Measurements from ENCODE around the gene LRMDA. TPM values are rescaled to one million over a fixed set of nuclear protein-coding genes. Genes with fewer than 3 reads are reported as not detected.

Gene LRMDA
- total RNA-seq, 1 donor from 2014 or later: not detected

DNA sequence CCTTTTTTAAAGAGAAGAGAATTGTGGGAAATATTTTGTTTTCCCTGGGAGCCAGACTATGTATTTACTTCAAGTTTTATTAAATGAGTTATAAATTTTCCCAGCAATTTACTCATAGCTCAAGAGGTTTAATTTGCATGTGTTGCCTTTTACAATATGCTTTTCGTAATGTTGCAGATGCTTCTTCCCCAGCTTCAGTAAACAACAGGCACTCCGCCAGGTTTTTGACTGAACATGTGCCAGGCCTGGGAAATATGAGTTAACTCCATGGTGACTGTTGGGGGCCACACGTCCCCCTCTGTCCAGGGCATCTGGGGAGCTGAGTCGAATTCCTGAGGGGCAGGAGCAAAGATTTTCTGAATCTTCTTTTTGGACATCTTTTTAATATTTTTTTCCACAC is 545.7 kb downstream of the LRMDA start:
- Mint-ChIP-seq H3K36me3 (ENCODE audit: low read depth) (no peaks in the 10 kb centered on the region), H3K27me3 (no peaks in the 10 kb centered on the region), H3K4me1 (no peaks in the 10 kb centered on the region), H3K9me3 (no peaks in the 10 kb centered on the region), H3K4me3 (no peak overlapping the region), H3K27ac (no peak overlapping the region)
- intact Hi-C loops (cut with micrococcal nuclease): no loop called here
- no peak for DNase-seq

DNA sequence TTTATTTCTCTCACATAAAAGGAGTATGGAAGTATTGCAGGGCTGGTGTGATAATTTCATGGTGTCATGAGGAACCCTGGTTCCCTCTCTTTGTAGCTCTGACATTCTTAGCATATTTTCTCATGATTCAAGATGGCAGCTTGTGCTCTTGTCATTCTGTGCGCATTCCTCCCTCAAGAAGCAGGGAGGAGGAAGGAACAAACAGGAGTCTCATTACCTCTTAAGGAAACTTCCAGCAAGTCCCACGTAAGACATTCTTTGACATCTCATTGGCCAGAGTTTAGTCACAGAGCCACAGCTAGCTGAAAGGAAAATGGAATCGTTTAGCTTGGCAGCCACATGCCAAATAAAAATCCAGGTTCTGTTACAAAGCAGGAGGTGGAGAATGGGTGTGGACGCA is 546.8 kb downstream of the LRMDA start:
- DNase-seq: no peak
- intact Hi-C loops (cut with micrococcal nuclease): no loop called here
- Mint-ChIP-seq H3K4me1 (no peaks in the 10 kb centered on the region), H3K27me3 (no peaks in the 10 kb centered on the region), H3K4me3 (no peak overlapping the region), H3K9me3 (no peaks in the 10 kb centered on the region), H3K27ac (no peak overlapping the region), H3K36me3 (ENCODE audit: low read depth) (no peaks in the 10 kb centered on the region)

DNA sequence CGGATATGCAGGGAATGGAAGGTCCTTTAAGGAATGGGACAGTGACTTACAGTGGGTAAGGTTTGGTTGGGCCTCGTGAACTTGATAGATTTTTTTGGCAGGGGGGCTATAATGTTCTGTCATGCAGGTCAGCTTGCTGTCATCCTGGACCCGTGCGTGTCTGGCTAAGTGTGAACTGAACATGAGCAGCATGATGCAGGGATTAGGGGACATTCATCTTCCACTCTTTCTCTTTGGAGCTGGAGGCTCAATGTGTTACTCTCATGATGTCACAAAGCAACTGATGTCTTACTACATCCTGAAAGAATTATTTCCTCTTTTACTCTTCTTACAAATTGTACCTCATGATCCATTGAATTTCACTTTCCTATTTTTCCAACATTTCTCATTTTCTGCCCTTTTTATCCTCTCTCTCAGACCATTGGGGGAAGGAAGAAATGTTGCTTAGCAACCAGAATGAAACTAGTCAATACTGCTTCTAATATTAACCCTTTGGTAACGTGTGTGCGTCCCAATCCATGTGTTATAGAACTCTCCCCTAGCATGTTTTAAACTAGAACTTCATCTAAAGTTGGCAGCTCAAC is 549.1 kb downstream of the LRMDA start:
- Mint-ChIP-seq H3K4me1 (no peaks in the 10 kb centered on the region), H3K9me3 (no peaks in the 10 kb centered on the region), H3K4me3 (no peak overlapping the region), H3K27ac (no peak overlapping the region), H3K27me3 (no peaks in the 10 kb centered on the region), H3K36me3 (ENCODE audit: low read depth) (no peaks in the 10 kb centered on the region)
- intact Hi-C loops (cut with micrococcal nuclease): no loop called here
- DNase-seq: no peak

- Mint-ChIP-seq H3K4me3 (no peak overlapping the region), H3K4me1 (no peaks in the 10 kb centered on the region)
Observed at GRCh38 chr10:75982611-75983369, 551.4 kb downstream of the LRMDA start.

DNA sequence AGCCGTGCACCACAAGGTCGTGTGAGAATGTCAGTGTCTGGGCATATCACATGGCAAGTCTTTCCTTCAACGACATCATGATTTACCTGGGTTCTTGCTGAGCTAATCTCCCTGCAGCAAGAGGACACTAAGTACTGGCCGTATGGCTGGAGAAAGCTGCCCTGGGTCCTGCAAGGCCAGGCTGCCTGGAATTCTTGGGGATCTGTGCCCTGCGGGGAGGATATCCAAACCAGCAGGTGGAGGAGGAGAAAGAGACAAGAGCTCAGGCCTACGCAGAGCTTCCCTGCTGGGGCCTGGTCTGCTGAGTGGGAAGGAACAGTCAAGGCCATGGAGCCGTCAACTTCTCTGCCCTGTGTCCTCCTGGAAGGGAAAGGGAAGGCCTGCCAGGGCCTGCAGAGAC is 552.6 kb downstream of the LRMDA start:
- no peaks in the 10 kb centered on the region for H3K4me1 Mint-ChIP-seq
- intact Hi-C loops (cut with micrococcal nuclease): no loop called here
- H3K9me3 Mint-ChIP-seq: no peaks in the 10 kb centered on the region
- H3K27me3 Mint-ChIP-seq: no peaks in the 10 kb centered on the region
- no peak overlapping the region for H3K27ac Mint-ChIP-seq
- H3K36me3 Mint-ChIP-seq (ENCODE audit: low read depth): no peaks in the 10 kb centered on the region
- no peak for DNase-seq
- H3K4me3 Mint-ChIP-seq: no peak overlapping the region

More at GRCh38 chr10:75982611-75983369, 551.4 kb downstream of the LRMDA start:
- H3K27me3 Mint-ChIP-seq: no peaks in the 10 kb centered on the region
- no peaks in the 10 kb centered on the region for H3K36me3 Mint-ChIP-seq (ENCODE audit: low read depth)
- H3K9me3 Mint-ChIP-seq: no peaks in the 10 kb centered on the region
- H3K27ac Mint-ChIP-seq: no peak overlapping the region
- DNase-seq: no peak
- intact Hi-C loops (cut with micrococcal nuclease): no loop called here

DNA sequence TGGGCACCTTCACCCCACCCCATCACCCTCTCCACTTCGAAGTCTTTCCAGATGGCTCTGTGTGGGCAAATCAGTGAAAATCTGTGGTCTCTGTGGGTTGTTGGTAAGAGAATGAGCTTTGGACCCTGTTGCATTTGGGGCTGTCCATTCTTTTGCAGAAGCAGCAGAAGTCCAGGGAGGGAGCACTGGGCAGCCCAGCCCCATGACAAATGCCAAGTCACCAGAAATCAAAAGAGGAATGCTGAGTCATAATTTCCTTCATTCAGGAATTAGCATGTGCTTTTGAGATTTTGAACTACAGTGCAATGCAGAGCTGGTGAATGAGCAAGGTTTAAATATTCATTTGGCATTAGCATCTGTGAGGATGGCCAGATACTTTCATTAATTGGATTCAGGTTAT is 556.2 kb downstream of the LRMDA start:
- Mint-ChIP-seq H3K27ac (no peak overlapping the region), H3K4me1 (no peaks in the 10 kb centered on the region), H3K36me3 (ENCODE audit: low read depth) (no peaks in the 10 kb centered on the region), H3K9me3 (no peaks in the 10 kb centered on the region), H3K27me3 (no peaks in the 10 kb centered on the region), H3K4me3 (no peak overlapping the region)
- no peak for DNase-seq
- intact Hi-C loops (cut with micrococcal nuclease): no loop called here

DNA sequence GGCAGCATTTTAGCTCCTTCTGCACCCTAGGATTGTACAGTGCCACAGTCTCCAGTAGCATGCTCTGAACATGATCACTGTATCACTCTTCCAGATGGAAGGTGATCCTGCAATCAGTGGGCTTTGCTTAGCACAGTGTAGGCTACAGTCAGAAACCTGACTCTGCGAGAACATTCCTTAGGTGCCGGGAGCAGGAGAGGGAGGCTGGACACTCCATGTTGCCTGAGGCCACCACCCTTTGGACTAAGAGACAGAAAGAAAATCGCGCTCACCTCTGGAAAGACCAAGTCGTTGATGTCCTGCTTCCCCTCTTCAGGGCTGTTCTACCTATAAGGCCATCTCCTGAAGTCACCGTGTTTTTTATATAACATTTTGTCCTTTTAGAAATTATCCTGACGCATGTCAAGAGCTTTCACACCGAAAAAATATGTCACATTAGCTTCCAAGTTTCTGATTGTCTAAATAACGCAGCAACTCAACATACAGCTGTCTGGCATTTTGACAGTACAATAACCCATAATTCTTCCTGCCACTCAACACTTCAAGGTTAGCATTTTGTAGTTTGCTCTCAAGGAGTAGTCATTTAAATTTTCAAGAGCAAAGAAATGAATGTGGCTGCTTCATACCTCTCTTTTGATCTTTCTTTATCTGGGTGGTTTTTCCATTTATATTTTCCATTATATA is 563.1 kb downstream of the LRMDA start:
- H3K9me3 Mint-ChIP-seq: no peaks in the 10 kb centered on the region
- no peak overlapping the region for H3K4me3 Mint-ChIP-seq
- intact Hi-C loops (cut with micrococcal nuclease): no loop called here
- H3K4me1 Mint-ChIP-seq: no peaks in the 10 kb centered on the region
- no peaks in the 10 kb centered on the region for H3K27me3 Mint-ChIP-seq
- H3K36me3 Mint-ChIP-seq (ENCODE audit: low read depth): no peaks in the 10 kb centered on the region
- H3K27ac Mint-ChIP-seq: no peak overlapping the region
- DNase-seq: no peak

- no peak overlapping the region for H3K27ac Mint-ChIP-seq
Observed at GRCh38 chr10:75995041-75995430, 563.6 kb downstream of the LRMDA start.

GRCh38 chr10:75995720-75996119 is 564.3 kb downstream of the LRMDA start:
- H3K9me3 Mint-ChIP-seq: no peaks in the 10 kb centered on the region
- H3K36me3 Mint-ChIP-seq (ENCODE audit: low read depth): no peaks in the 10 kb centered on the region
- no peaks in the 10 kb centered on the region for H3K4me1 Mint-ChIP-seq
- no peak for DNase-seq
- H3K27me3 Mint-ChIP-seq: no peaks in the 10 kb centered on the region
- H3K4me3 Mint-ChIP-seq: no peak overlapping the region
- H3K27ac Mint-ChIP-seq: no peak overlapping the region
- intact Hi-C loops (cut with micrococcal nuclease): no loop called here

More at GRCh38 chr10:75995041-75995430, 563.6 kb downstream of the LRMDA start:
- Mint-ChIP-seq H3K27me3 (no peaks in the 10 kb centered on the region), H3K4me3 (no peak overlapping the region), H3K9me3 (no peaks in the 10 kb centered on the region), H3K4me1 (no peaks in the 10 kb centered on the region), H3K36me3 (ENCODE audit: low read depth) (no peaks in the 10 kb centered on the region)
- DNase-seq: no peak
- intact Hi-C loops (cut with micrococcal nuclease): no loop called here

DNA sequence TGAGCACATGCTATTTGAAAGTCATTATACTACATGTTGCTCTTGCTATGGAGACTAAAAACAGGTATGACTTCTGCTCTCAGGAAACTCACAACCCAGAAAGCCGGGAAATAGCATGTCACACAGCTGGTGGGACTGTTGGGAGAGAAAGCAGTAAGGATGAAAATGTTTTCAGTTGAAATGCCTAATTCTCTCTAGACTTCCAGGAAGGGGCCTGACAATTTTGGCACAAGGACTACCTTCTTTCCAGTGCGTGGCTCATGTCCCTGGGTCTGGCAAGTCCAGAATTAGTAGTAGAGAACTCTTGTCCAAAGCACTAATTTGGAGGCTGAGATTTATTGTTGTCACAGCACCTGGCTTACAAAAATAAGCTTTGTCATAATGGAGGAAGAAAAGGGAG is 567.6 kb downstream of the LRMDA start:
- H3K36me3 Mint-ChIP-seq (ENCODE audit: low read depth): no peaks in the 10 kb centered on the region
- no peaks in the 10 kb centered on the region for H3K27me3 Mint-ChIP-seq
- H3K4me1 Mint-ChIP-seq: no peaks in the 10 kb centered on the region
- intact Hi-C loops (cut with micrococcal nuclease): no loop called here
- no peak overlapping the region for H3K4me3 Mint-ChIP-seq
- no peaks in the 10 kb centered on the region for H3K9me3 Mint-ChIP-seq
- no peak for DNase-seq
- H3K27ac Mint-ChIP-seq: no peak overlapping the region

DNA sequence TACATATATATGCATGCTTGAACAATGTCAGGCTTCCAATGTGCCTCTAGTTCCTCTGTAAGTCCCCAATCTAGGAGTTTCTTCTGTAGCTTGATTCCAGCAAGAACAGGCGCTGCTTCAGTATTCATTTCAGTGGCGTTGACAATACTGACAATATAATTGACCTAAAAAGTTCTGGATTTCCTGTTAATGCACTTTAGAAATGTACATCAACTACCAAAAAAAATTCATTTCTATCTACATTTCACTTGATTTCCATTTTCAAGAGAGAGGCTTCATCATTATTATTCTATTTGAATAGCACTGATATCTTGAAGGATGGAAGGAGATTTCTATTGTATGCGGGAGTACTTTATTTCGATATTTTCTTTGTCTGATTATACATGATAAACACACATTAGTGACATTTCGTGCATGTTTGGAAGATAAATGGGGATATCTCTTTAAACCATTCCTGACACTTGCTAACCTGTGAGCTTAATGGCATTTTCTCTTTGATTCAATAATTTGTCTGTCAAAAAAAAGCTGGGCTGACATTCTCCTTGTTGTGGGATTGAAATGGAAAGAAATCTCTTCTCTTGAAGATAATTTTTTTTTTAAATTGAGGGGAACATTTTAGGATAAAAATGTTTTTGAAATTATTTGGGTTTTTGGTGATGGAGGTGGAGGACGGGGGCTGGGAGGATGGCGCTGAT is 568.2 kb downstream of the LRMDA start:
- Mint-ChIP-seq H3K27me3 (no peaks in the 10 kb centered on the region), H3K4me3 (no peak overlapping the region), H3K4me1 (no peaks in the 10 kb centered on the region), H3K9me3 (no peaks in the 10 kb centered on the region), H3K36me3 (ENCODE audit: low read depth) (no peaks in the 10 kb centered on the region), H3K27ac (no peak overlapping the region)
- intact Hi-C loops (cut with micrococcal nuclease): no loop called here
- no peak for DNase-seq

DNA sequence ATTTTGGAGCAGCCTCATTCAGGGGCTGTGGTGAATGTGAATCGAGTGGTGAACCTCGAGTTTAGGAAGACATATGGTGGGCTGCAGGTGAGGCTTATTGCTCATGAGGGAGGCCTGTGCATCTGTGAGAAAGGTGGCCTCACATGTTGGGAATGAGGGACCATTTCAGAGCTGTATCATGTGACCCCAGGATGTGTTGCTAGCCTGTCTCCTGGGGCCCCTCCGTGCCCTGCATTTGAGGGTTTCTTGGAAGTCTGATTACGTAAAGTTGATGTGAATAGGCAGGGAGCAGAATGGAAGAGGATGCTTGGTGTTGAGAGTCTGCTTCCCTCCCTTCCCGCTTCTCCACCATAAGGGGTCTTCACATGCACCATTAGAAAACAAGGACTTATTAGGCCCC is 569.1 kb downstream of the LRMDA start:
- no peaks in the 10 kb centered on the region for H3K9me3 Mint-ChIP-seq
- H3K4me1 Mint-ChIP-seq: no peaks in the 10 kb centered on the region
- H3K4me3 Mint-ChIP-seq: no peak overlapping the region
- no peaks in the 10 kb centered on the region for H3K27me3 Mint-ChIP-seq
- no peak for DNase-seq
- no peaks in the 10 kb centered on the region for H3K36me3 Mint-ChIP-seq (ENCODE audit: low read depth)
- intact Hi-C loops (cut with micrococcal nuclease): no loop called here
- H3K27ac Mint-ChIP-seq: no peak overlapping the region

DNA sequence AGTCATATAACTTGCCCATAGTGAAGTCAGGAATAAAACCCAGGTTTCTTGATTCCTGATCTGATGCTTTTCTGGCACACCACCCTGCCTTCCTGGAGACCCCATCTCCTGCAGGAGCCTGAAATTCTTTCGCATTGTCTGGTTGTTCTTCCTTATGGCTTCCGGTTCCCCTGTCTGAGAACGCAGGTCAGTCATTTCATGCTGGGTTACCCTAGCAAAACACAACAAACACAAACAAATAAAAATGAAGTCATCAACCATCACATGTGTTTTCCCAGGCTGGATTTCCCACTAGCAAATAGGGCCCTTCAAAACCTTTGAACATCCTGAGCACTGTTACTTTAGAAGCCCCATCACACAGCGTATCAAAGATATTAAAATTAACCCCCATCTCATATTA is 569.6 kb downstream of the LRMDA start:
- H3K4me1 Mint-ChIP-seq: no peaks in the 10 kb centered on the region
- H3K27me3 Mint-ChIP-seq: no peaks in the 10 kb centered on the region
- no peak overlapping the region for H3K27ac Mint-ChIP-seq
- no peak for DNase-seq
- intact Hi-C loops (cut with micrococcal nuclease): no loop called here
- H3K4me3 Mint-ChIP-seq: no peak overlapping the region
- H3K9me3 Mint-ChIP-seq: no peaks in the 10 kb centered on the region
- H3K36me3 Mint-ChIP-seq (ENCODE audit: low read depth): no peaks in the 10 kb centered on the region

DNA sequence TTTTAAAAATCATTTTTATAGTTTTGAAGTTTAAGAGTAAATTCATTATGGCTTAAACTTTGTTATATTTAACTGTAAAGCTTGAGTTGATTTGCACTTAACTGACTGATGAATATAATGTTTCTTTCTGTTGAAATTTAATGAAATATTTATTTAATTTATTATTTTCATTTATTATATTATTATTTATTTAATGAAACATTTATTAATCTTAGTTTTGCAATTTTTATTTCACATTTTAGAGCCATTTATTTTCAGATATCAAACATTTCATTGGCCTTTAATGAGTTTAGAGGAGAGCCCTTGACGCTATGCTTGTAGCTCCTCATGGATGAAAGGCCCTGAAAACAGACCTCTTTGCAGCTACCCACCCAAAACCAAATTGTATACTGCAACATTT is 570.0 kb downstream of the LRMDA start:
- intact Hi-C loops (cut with micrococcal nuclease): no loop called here

More for the DNA sequence above, 570.0 kb downstream of the LRMDA start:
- Mint-ChIP-seq H3K36me3 (ENCODE audit: low read depth) (no peaks in the 10 kb centered on the region), H3K4me3 (no peak overlapping the region), H3K9me3 (no peaks in the 10 kb centered on the region), H3K27me3 (no peaks in the 10 kb centered on the region), H3K27ac (no peak overlapping the region), H3K4me1 (no peaks in the 10 kb centered on the region)
- no peak for DNase-seq
